ENCODE measurements around the gene NAXD. TPM values are rescaled to one million over a fixed set of nuclear protein-coding genes. Genes with fewer than 3 reads are reported as not detected.

NAXD gene
- total and polyA plus RNA-seq, 2 of the 4 experiments (the other 2 are of a cell fraction), result 10.2 to 27.2 TPM

DNA sequence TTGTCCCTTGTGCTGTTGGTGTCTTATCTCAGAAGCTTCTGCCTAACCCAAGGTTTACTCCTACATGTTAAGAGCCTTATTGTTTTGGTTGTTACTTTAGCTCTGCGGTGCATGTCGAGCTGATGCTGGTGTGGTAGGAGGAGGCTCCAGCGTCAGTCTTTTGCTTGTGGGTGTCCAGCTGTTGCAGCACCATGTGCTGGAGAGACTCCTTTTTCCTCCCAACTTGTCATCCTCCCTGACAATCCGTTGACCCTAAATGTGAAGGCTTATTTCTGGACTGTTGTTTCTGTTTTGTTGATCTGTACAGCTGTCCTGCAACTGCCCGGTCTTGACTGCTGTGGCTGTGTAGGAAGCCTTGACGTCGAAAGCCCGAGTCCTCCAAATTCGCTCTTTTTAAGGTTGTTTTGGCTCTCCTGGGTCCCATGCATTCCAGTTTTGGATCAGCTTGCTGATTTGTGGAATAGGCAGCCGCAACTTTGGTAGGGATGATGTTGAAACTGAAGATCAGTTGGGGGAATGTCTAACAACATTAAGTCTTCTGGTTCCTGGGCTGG, 15.3 kb downstream of the NAXD start:
- no peak overlapping the region for H2AK9ac ChIP-seq (replicated peaks; ENCODE audit: low read depth, low read length, poor library complexity)
- no peak overlapping the region for H3K14ac ChIP-seq (replicated peaks; ENCODE audit: low read depth, low read length)
- no peak overlapping the region for H3K4ac ChIP-seq (ENCODE audit: low read depth, low read length)
- H3K27ac ChIP-seq (ENCODE audit: insufficient read depth, low read length), result no peak overlapping the region
- DNase-seq (no peak), ATAC-seq (ENCODE audit: low read depth) (no peak)
- H3K4me1 ChIP-seq (ENCODE audit: control insufficient read depth, insufficient read depth, low read length), result peaks cover 5% of the 10 kb centered on the region; the same call in 1 of the 2 replicates
- in situ Hi-C loops (cut with MboI; ENCODE audit: low sequenced_read_pairs) (no loop called here), dilution Hi-C loops (cut with HindIII; ENCODE audit: low sequenced_read_pairs, unreplicated experiment) (no loop called here), intact Hi-C loops (cut with micrococcal nuclease) (no loop called here)
- no peaks in the 10 kb centered on the region for H3K27me3 ChIP-seq (ENCODE audit: control insufficient read depth, insufficient read depth, low read length)
- peaks cover 48% of the 10 kb centered on the region for H3K36me3 ChIP-seq (ENCODE audit: control insufficient read depth, insufficient read depth, low read length)
- H3K9me1 ChIP-seq (ENCODE audit: insufficient read depth, low read length), result peaks cover 29% of the 10 kb centered on the region
- WGBS, 2 experiments (ENCODE audit: extremely low coverage in 2 of 2, insufficient read length in 1 of 2), result no CpG with 5 or more reads among the region's 10 CpGs
- H3K9ac ChIP-seq (ENCODE audit: low read depth, low read length), result no peak overlapping the region
- H3K56ac ChIP-seq (ENCODE audit: extremely low read depth, insufficient read depth, low read length), result no peak overlapping the region
- no peak overlapping the region for H3K4me3 ChIP-seq (ENCODE audit: insufficient read depth, low read depth, low read length)
- H3K18ac ChIP-seq (ENCODE audit: low read depth, low read length), result no peak overlapping the region
- H3K9me3 ChIP-seq (ENCODE audit: control insufficient read depth, insufficient read depth, low read length), result no peaks in the 10 kb centered on the region
- TF ChIP-seq BHLHE40 (IDR thresholded peaks at IDR 0.05; ENCODE audit: low read depth, low read length), result no peak
- no peak for TF ChIP-seq RAD21 (IDR thresholded peaks at IDR 0.05; ENCODE audit: low read length)
- no peak for TF ChIP-seq NFE2L2 (IDR thresholded peaks at IDR 0.05; ENCODE audit: low read depth, low read length)
- TF ChIP-seq, protein P1, sequence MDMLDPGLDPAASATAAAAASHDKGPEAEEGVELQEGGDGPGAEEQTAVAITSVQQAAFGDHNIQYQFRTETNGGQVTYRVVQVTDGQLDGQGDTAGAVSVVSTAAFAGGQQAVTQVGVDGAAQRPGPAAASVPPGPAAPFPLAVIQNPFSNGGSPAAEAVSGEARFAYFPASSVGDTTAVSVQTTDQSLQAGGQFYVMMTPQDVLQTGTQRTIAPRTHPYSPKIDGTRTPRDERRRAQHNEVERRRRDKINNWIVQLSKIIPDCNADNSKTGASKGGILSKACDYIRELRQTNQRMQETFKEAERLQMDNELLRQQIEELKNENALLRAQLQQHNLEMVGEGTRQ (IDR thresholded peaks at IDR 0.05; ENCODE audit: low read depth, low read length), result no peak
- no peak for TF ChIP-seq RFX5 (IDR thresholded peaks at IDR 0.05; ENCODE audit: low read depth, low read length)
- no peak for TF ChIP-seq POLR2A (IDR thresholded peaks at IDR 0.05; ENCODE audit: low read depth, low read length)
- TF ChIP-seq SMC3 (IDR thresholded peaks at IDR 0.05; ENCODE audit: low read depth, low read length), result no peak
- TF ChIP-seq FOS (IDR thresholded peaks at IDR 0.05; ENCODE audit: low read depth, low read length), result no peak
- TF ChIP-seq, protein P2, sequence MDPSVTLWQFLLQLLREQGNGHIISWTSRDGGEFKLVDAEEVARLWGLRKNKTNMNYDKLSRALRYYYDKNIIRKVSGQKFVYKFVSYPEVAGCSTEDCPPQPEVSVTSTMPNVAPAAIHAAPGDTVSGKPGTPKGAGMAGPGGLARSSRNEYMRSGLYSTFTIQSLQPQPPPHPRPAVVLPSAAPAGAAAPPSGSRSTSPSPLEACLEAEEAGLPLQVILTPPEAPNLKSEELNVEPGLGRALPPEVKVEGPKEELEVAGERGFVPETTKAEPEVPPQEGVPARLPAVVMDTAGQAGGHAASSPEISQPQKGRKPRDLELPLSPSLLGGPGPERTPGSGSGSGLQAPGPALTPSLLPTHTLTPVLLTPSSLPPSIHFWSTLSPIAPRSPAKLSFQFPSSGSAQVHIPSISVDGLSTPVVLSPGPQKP (IDR thresholded peaks at IDR 0.05; ENCODE audit: borderline replicate concordance, low read depth, low read length), result no peak
- no peak for TF ChIP-seq MAFK (IDR thresholded peaks at IDR 0.05; ENCODE audit: low read depth, low read length)
- no peak for TF ChIP-seq MAZ (IDR thresholded peaks at IDR 0.05; ENCODE audit: borderline replicate concordance, low read depth, low read length)
- TF ChIP-seq, protein P3, sequence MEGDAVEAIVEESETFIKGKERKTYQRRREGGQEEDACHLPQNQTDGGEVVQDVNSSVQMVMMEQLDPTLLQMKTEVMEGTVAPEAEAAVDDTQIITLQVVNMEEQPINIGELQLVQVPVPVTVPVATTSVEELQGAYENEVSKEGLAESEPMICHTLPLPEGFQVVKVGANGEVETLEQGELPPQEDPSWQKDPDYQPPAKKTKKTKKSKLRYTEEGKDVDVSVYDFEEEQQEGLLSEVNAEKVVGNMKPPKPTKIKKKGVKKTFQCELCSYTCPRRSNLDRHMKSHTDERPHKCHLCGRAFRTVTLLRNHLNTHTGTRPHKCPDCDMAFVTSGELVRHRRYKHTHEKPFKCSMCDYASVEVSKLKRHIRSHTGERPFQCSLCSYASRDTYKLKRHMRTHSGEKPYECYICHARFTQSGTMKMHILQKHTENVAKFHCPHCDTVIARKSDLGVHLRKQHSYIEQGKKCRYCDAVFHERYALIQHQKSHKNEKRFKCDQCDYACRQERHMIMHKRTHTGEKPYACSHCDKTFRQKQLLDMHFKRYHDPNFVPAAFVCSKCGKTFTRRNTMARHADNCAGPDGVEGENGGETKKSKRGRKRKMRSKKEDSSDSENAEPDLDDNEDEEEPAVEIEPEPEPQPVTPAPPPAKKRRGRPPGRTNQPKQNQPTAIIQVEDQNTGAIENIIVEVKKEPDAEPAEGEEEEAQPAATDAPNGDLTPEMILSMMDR (conservative IDR thresholded peaks at IDR 0.05; ENCODE audit: low read depth, low read length), result no peak
- no peak for TF ChIP-seq CHD1 (IDR thresholded peaks at IDR 0.05; ENCODE audit: low read depth, low read length)
- no peak for TF ChIP-seq CEBPB (IDR thresholded peaks at IDR 0.05; ENCODE audit: low read depth, low read length)
- no peak for TF ChIP-seq RCOR1 (IDR thresholded peaks at IDR 0.05; ENCODE audit: insufficient replicate concordance, low read length)
- no peak for TF ChIP-seq MXI1 (IDR thresholded peaks at IDR 0.05; ENCODE audit: borderline replicate concordance, low read depth, low read length)
- no peak overlapping the region for H3K23ac ChIP-seq (ENCODE audit: low read depth, low read length)
- H4K20me1 ChIP-seq (ENCODE audit: insufficient read depth, low read length), result peaks cover 74% of the 10 kb centered on the region
- BruUV-seq (replicated peaks), result no TSS peak
- H4K8ac ChIP-seq (ENCODE audit: low read depth in 2 of 2, low read length in 2 of 2), result no peak overlapping the region
- no peak overlapping the region for H2BK20ac ChIP-seq (ENCODE audit: low read depth, low read length)
- no peak overlapping the region for H2BK5ac ChIP-seq (ENCODE audit: low read depth, low read length, poor library complexity, severe bottlenecking)
- H2BK120ac ChIP-seq (ENCODE audit: low read depth, low read length), result no peak overlapping the region
- H3K79me1 ChIP-seq (ENCODE audit: low read depth in 1 of 2, low read length in 2 of 2), result peaks cover 42 to 81% of the 10 kb centered on the region in 2 experiments
- ChIA-PET CTCF (interaction anchor here (0.6 kb wide), 1 partner anchor 20 kb away, joined by 3 read pairs; no protein-coding TSS in a partner anchor), POLR2A (ENCODE audit: unreplicated experiment) (no interaction called here)
- no peak overlapping the region for H2AK5ac ChIP-seq (ENCODE audit: low read depth, low read length)
- H3K4me2 ChIP-seq (ENCODE audit: low read depth, low read length), result no peak overlapping the region
- no peak overlapping the region for H2AFZ ChIP-seq (replicated peaks; ENCODE audit: low read length, poor library complexity)
- no peak overlapping the region for H2BK15ac ChIP-seq (ENCODE audit: low read depth, low read length)
- no peak overlapping the region for H4K5ac ChIP-seq (ENCODE audit: low read depth, low read length)
- no peak overlapping the region for H4K91ac ChIP-seq (ENCODE audit: insufficient read depth, low read depth, low read length)
